H1 (cell line): ENCODE measurements around the gene WFIKKN1. TPM values are rescaled to one million over a fixed set of nuclear protein-coding genes. Genes with fewer than 3 reads are reported as not detected.

Source experiments
- EGR1 ChIP-seq: IDR thresholded peaks from 2 replicates; pipeline ENCODE4 v1.6.1; 2011; ENCODE audit warnings: low read depth, low read length, borderline replicate concordance
- JUN ChIP-seq: IDR thresholded peaks from 2 replicates; pipeline ENCODE4 v1.6.1; 2011; ENCODE audit warnings: low read depth, mild to moderate bottlenecking, improper control_type of control experiment, low read length
- KDM1A ChIP-seq: fragments of 200-600, 300-600 bp; sonication (generic); IDR thresholded peaks from 2 replicates; pipeline ENCODE4 v1.7.1; 2016; ENCODE audit warnings: mild to moderate bottlenecking, low read length, borderline replicate concordance
- RAD21 ChIP-seq, 2 experiments: IDR thresholded peaks in 1 of 2; conservative IDR thresholded peaks in 1 of 2; 2 replicates each; pipeline ENCODE4 v1.6.1; 2011; ENCODE audit warnings: low read depth in 2 of 2, low read length in 2 of 2, improper control_type of control experiment in 1 of 2, inconsistent platforms in 1 of 2, mild to moderate bottlenecking in 1 of 2, moderate library complexity in 1 of 2
- SIN3A ChIP-seq, 2 experiments: IDR thresholded peaks in 1 of 2; conservative IDR thresholded peaks in 1 of 2; 2 replicates each; pipeline ENCODE4 v1.6.1; 2011 to 2012; ENCODE audit warnings: low read length in 2 of 2, improper control_type of control experiment in 1 of 2, low read depth in 1 of 2, mild to moderate bottlenecking in 1 of 2
- polyA plus RNA-seq, 7 experiments: library from polyadenylated mRNA; depleted of rRNA in 3 of 7; stranded (reverse) in 5 of 7; unstranded in 2 of 7; fragments of >200 nt in 5 of 7; fragments of 200-250 nt in 2 of 7; gene quantifications; 1 replicate in 5 of 7; 2 replicates in 1 of 7; 4 replicates in 1 of 7; pipeline versions ENCODE4 v1.2.1 to v1.2.3, GENCODE V29; 2011 to 2013; ENCODE audit warnings: missing spikeins in 2 of 7, mixed read lengths in 2 of 7
- total RNA-seq: library from RNA; stranded (reverse); fragmentation: NEBNext Ultra II Directional; extraction: Animal tissue kit (Norgen Biotek cat#: 25700); gene quantifications from 2 replicates; pipeline ENCODE4 v1.2.1, GENCODE V29; 2021
- TF ChIP-seq, protein P1 (sequence below): IDR thresholded peaks from 2 replicates; pipeline ENCODE4 v1.6.1; 2012; ENCODE audit warnings: inconsistent platforms

The WFIKKN1 gene
- total and polyA plus RNA-seq, 2 of the 8 experiments (the other 6 are each of a cell fraction or from before 2014, with no cell fraction given), result 11.4 to 15.8 TPM

DNA sequence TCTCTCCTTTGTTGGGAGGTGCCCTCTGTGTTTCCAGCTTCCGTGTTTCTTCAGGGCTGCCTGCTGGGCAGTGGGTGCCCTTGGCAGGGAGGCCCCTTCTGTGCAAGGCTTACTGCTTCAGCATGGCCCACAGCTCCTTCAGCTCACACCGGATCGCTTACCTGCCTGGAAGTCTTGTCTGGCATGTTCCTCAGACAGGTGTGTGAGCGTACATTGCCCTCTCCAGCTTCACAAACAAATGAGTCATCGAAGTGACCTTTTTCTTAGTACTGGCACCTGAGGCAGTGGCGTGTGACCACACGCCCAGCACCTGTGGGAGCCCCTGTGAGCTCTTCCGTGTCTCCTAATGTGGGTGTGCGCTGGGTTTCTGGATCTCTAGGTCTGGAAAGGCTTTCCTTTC, 37.4 kb upstream of the WFIKKN1 start (continued):
- TF ChIP-seq RAD21 (IDR thresholded peaks at IDR 0.05 in 1 of 2, conservative IDR thresholded peaks at IDR 0.05 in 1 of 2; ENCODE audit: low read depth in 2 of 2, low read length in 2 of 2) (no peak), SIN3A (conservative IDR thresholded peaks at IDR 0.05 in 1 of 2, IDR thresholded peaks at IDR 0.05 in 1 of 2; ENCODE audit: low read depth in 1 of 2, low read length in 2 of 2) (no peak), EGR1 (no peak), JUN (no peak), KDM1A (no peak)
- TF ChIP-seq, protein P1, sequence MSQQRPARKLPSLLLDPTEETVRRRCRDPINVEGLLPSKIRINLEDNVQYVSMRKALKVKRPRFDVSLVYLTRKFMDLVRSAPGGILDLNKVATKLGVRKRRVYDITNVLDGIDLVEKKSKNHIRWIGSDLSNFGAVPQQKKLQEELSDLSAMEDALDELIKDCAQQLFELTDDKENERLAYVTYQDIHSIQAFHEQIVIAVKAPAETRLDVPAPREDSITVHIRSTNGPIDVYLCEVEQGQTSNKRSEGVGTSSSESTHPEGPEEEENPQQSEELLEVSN, result no peak
- TF ChIP-seq, all 59 proteins: peak for 0
